Astrocyte (in vitro differentiated cells and primary cell): Measurements from ENCODE around the gene ARTN. TPM values are rescaled to one million over a fixed set of nuclear protein-coding genes. Genes with fewer than 3 reads are reported as not detected.
A peak's percentile ranks its signal among the peaks of the same experiment; 100 is the strongest.

Experiments
- DNase-seq: peaks from one replicate; pipeline ENCODE4 v3.0.0-alpha.2; 2010; ENCODE audit warnings: low read depth
- FAIRE-seq: peaks from 2 replicates; lab custom pipeline; 2011; peaks lifted over from hg19 to GRCh38; lab: Jason Lieb, UNC
- H2AFZ ChIP-seq: 2 replicates; pipeline ENCODE4 v1.6.0; 2012; ENCODE audit warnings: low read depth, low read length, inconsistent platforms
- H3K27ac ChIP-seq: 2 replicates; pipeline ENCODE4 v1.5.1; 2011; ENCODE audit warnings: low read depth, low read length, inconsistent platforms
- H3K27me3 ChIP-seq: 2 replicates; pipeline ENCODE4 v1.6.0; 2011; ENCODE audit warnings: low read length, inconsistent platforms; ENCODE audit not compliant: insufficient read depth
- H3K36me3 ChIP-seq: 2 replicates; pipeline ENCODE4 v1.5.1; 2011; ENCODE audit warnings: low read length, inconsistent platforms; ENCODE audit not compliant: insufficient read depth
- H3K4me1 ChIP-seq: 2 replicates; pipeline ENCODE4 v1.5.1; 2011; ENCODE audit warnings: low read length, inconsistent platforms; ENCODE audit not compliant: insufficient read depth
- H3K4me2 ChIP-seq: 2 replicates; pipeline ENCODE4 v1.6.0; 2012; ENCODE audit warnings: low read length, inconsistent platforms
- H3K4me3 ChIP-seq: 2 replicates; pipeline ENCODE4 v1.5.1; 2011; ENCODE audit warnings: low read depth, mild to moderate bottlenecking, low read length, inconsistent platforms; ENCODE audit not compliant: insufficient read depth
- H3K79me2 ChIP-seq: 2 replicates; pipeline ENCODE4 v1.6.0; 2012; ENCODE audit warnings: mild to moderate bottlenecking, low read length, inconsistent platforms; ENCODE audit not compliant: insufficient read depth
- H3K9ac ChIP-seq: 2 replicates; pipeline ENCODE4 v1.6.0; 2012; ENCODE audit warnings: mild to moderate bottlenecking, low read length, inconsistent platforms
- H3K9me3 ChIP-seq: 2 replicates; pipeline ENCODE4 v1.5.1; 2012; ENCODE audit warnings: low read depth, mild to moderate bottlenecking, low read length, inconsistent platforms; ENCODE audit not compliant: insufficient read depth
- H4K20me1 ChIP-seq: 2 replicates; pipeline ENCODE4 v1.6.0; 2012; ENCODE audit warnings: low read length, inconsistent platforms; ENCODE audit not compliant: insufficient read depth
- H3K27ac Mint-ChIP-seq: one replicate; pipeline ENCODE4 v1.8.0; 2021; ENCODE audit warnings: mild to moderate bottlenecking, mixed read lengths; ENCODE audit not compliant: unreplicated experiment
- H3K27me3 Mint-ChIP-seq: one replicate; pipeline ENCODE4 v1.8.0; 2021; ENCODE audit warnings: low read depth, mixed read lengths; ENCODE audit not compliant: unreplicated experiment
- H3K36me3 Mint-ChIP-seq: one replicate; pipeline ENCODE4 v1.8.0; 2021; ENCODE audit warnings: low read depth, mixed read lengths; ENCODE audit not compliant: unreplicated experiment
- H3K4me1 Mint-ChIP-seq: one replicate; pipeline ENCODE4 v1.8.0; 2021; ENCODE audit warnings: low read depth, mixed read lengths; ENCODE audit not compliant: unreplicated experiment
- H3K4me3 Mint-ChIP-seq: one replicate; pipeline ENCODE4 v1.8.0; 2021; ENCODE audit warnings: mild to moderate bottlenecking, moderate library complexity, mixed read lengths; ENCODE audit not compliant: unreplicated experiment
- H3K9me3 Mint-ChIP-seq: one replicate; pipeline ENCODE4 v1.8.0; 2021; ENCODE audit warnings: mild to moderate bottlenecking, mixed read lengths; ENCODE audit not compliant: unreplicated experiment
- CTCF ChIP-seq: IDR thresholded peaks from 2 replicates; pipeline ENCODE4 v1.5.1; 2011; ENCODE audit warnings: low read depth, mild to moderate bottlenecking, inconsistent platforms, low read length, moderate library complexity; ENCODE audit not compliant: insufficient read depth
- EZH2 ChIP-seq: IDR thresholded peaks from 2 replicates; pipeline ENCODE4 v1.6.1; 2012; ENCODE audit warnings: mild to moderate bottlenecking, low read length, inconsistent platforms; ENCODE audit not compliant: insufficient read depth
- total RNA-seq: library from RNA; stranded (reverse); gene quantifications from 2 replicates; pipeline ENCODE4 v1.2.1, GENCODE V29; 2021

The ARTN gene
- total RNA-seq, 1 donor from 2014 or later = 1.5 TPM

- peak overlapping the region; percentile 85 for H3K4me2 ChIP-seq
- H3K27me3 Mint-ChIP-seq = peaks cover 12% of the 10 kb centered on the region
Measured at GRCh38 chr1:43934101-43934985, 742 bp downstream of the ARTN start.

DNA sequence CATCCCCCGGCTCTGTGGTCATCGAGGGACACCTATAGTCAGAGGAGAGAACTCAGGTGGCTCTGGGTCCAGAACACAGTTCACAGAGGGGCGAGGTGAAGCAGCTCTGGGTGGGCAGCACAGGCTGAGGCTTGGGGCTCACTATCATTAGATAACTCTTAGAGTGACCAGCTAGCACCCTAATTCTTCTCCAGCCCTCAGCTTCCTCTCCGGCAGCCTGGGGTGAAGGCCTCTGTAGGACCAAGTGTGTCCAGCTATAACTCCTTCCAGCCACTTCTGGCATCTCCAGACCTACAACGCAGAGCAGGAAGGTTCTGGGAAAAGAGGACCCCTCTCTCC, 1.4 kb downstream of the ARTN start:
- Mint-ChIP-seq H3K27ac (no peak overlapping the region), H3K36me3 (peaks cover 9% of the 10 kb centered on the region), H3K27me3 (peaks cover 18% of the 10 kb centered on the region), H3K4me3 (peak overlapping the region; percentile 40), H3K4me1 (peaks cover 13% of the 10 kb centered on the region), H3K9me3 (no peaks in the 10 kb centered on the region)
- Histone ChIP-seq H4K20me1 (peaks cover 16% of the 10 kb centered on the region), H3K4me3 (no peak overlapping the region), H3K4me2 (no peak overlapping the region), H3K36me3 (no peaks in the 10 kb centered on the region), H3K9ac (no peak overlapping the region), H3K4me1 (peaks cover 23% of the 10 kb centered on the region), H3K27ac (no peak overlapping the region), H3K79me2 (no peaks in the 10 kb centered on the region), H3K9me3 (no peaks in the 10 kb centered on the region), H2AFZ (no peak overlapping the region), H3K27me3 (peaks cover 2% of the 10 kb centered on the region)
- FAIRE-seq = no peak
- TF ChIP-seq CTCF = no peak
- no peak for TF ChIP-seq EZH2
- DNase-seq = no peak

More at GRCh38 chr1:43934101-43934985, 742 bp downstream of the ARTN start:
- H3K4me3 Mint-ChIP-seq = no peak overlapping the region
- peaks cover 5% of the 10 kb centered on the region for H3K9me3 Mint-ChIP-seq
- Histone ChIP-seq H3K4me1 (peaks cover 27% of the 10 kb centered on the region), H4K20me1 (peaks cover 16% of the 10 kb centered on the region), H3K27me3 (no peaks in the 10 kb centered on the region), H3K4me3 (no peak overlapping the region), H3K79me2 (no peaks in the 10 kb centered on the region), H3K27ac (no peak overlapping the region), H3K9ac (peak overlapping the region; percentile 64), H3K36me3 (no peaks in the 10 kb centered on the region), H2AFZ (no peak overlapping the region), H3K9me3 (no peaks in the 10 kb centered on the region)
- FAIRE-seq (no peak), DNase-seq (no peak)
- no peak overlapping the region for H3K27ac Mint-ChIP-seq
- peaks cover 13% of the 10 kb centered on the region for H3K36me3 Mint-ChIP-seq
- TF ChIP-seq CTCF (peak; percentile 70), EZH2 (no peak)
- H3K4me1 Mint-ChIP-seq = peaks cover 18% of the 10 kb centered on the region
